ENCODE results near the gene MYL9.

- TF ChIP-seq EP300 (IDR thresholded peaks at IDR 0.05) (no peak), POLR2AphosphoS5 (IDR thresholded peaks at IDR 0.05) (no peak)
Observed at GRCh38 chr20:36526521-36527011, 14.8 kb upstream of the MYL9 start.
